NOMO-1 treated with dmso at 0.1 percent for 144 hours (cell line): ENCODE results near the gene TRIM34.
"Not testable (repeated sequence)": the region's sequence is repeated elsewhere in the genome, so short reads cannot be mapped to it uniquely, and the experiment has no call there.

Experiments
- DNase-seq: peaks from one replicate; lab custom pipeline; 2025; ENCODE audit not compliant: unreplicated experiment; lab: John Stamatoyannopoulos, UW

The TRIM34 gene

GRCh38 chr11:5620651-5621521, 3.9 kb upstream of the TRIM34 start:
- DNase-seq = no peak

- DNase-seq = no peak
Observed at GRCh38 chr11:5621580-5621979, 3.2 kb upstream of the TRIM34 start.

- DNase-seq = no peak
Observed at GRCh38 chr11:5622802-5623201, 2.0 kb upstream of the TRIM34 start.

GRCh38 chr11:5625281-5625680, 480 bp downstream of the TRIM34 start:
- DNase-seq = no peak

GRCh38 chr11:5626196-5626595, 1.4 kb downstream of the TRIM34 start:
- no peak for DNase-seq

GRCh38 chr11:5631417-5631816, 6.6 kb downstream of the TRIM34 start:
- DNase-seq = no peak

- peak; percentile 41 for DNase-seq
Observed at GRCh38 chr11:5631969-5632635, 7.3 kb downstream of the TRIM34 start.

GRCh38 chr11:5639953-5640352, 15.2 kb downstream of the TRIM34 start:
- DNase-seq = no peak

- DNase-seq = no peak
Observed at GRCh38 chr11:5643585-5643984, 18.8 kb downstream of the TRIM34 start.

GRCh38 chr11:5646139-5646538, 21.3 kb downstream of the TRIM34 start:
- no peak for DNase-seq

- DNase-seq = no peak
Observed at GRCh38 chr11:5655474-5655873, 30.7 kb downstream of the TRIM34 start.

- not testable (repeated sequence) for DNase-seq
Observed at GRCh38 chr11:5656956-5657355, 32.2 kb downstream of the TRIM34 start.

- DNase-seq = no peak
Observed at GRCh38 chr11:5658318-5658717, 33.5 kb downstream of the TRIM34 start.

- DNase-seq = no peak
Observed at GRCh38 chr11:5663511-5663910, 38.7 kb downstream of the TRIM34 start.

GRCh38 chr11:5665051-5665570, 40.3 kb downstream of the TRIM34 start:
- DNase-seq = no peak

GRCh38 chr11:5665746-5666401, 41.1 kb downstream of the TRIM34 start:
- DNase-seq = no peak

GRCh38 chr11:5666402-5666793, 41.6 kb downstream of the TRIM34 start:
- DNase-seq = no peak

GRCh38 chr11:5671831-5672230, 47.0 kb downstream of the TRIM34 start:
- DNase-seq = no peak

GRCh38 chr11:5674391-5674790, 49.6 kb downstream of the TRIM34 start:
- DNase-seq = no peak

- DNase-seq = no peak
Observed at GRCh38 chr11:5679811-5680210, 55.0 kb downstream of the TRIM34 start.

- DNase-seq = not testable (repeated sequence)
Observed at GRCh38 chr11:5682890-5683441, 58.2 kb downstream of the TRIM34 start.
